ENCODE results near the gene IGIP.

DNA sequence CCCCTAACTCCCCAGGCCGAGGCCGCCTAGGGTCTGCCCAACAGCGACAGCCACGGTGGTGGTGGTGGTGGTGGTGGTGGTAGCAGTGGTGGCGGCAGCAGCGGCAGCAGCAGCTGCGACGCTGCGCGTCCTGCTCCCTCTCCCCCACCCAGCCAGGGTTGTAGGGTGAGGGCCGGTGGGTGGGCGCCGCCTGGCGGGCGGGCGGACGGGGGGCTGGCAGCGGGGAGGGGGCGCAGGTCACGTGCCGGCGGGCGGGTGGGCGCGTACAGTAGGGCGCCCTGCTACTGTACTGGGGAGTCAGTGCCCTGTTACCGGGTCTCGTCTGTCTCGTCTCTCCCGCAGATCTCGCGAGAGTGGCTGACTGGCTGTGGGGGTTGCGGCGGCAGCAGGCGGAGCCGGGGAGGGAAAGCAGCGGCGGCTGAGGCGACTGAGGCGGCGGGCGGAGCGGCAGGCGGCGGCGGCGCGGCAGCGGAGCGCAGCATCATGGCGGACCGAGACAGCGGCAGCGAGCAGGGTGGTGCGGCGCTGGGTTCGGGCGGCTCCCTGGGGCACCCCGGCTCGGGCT lies 12.0 kb upstream of the IGIP start, which contains the start of gene PURA:
- TF ChIP-seq, protein P1, sequence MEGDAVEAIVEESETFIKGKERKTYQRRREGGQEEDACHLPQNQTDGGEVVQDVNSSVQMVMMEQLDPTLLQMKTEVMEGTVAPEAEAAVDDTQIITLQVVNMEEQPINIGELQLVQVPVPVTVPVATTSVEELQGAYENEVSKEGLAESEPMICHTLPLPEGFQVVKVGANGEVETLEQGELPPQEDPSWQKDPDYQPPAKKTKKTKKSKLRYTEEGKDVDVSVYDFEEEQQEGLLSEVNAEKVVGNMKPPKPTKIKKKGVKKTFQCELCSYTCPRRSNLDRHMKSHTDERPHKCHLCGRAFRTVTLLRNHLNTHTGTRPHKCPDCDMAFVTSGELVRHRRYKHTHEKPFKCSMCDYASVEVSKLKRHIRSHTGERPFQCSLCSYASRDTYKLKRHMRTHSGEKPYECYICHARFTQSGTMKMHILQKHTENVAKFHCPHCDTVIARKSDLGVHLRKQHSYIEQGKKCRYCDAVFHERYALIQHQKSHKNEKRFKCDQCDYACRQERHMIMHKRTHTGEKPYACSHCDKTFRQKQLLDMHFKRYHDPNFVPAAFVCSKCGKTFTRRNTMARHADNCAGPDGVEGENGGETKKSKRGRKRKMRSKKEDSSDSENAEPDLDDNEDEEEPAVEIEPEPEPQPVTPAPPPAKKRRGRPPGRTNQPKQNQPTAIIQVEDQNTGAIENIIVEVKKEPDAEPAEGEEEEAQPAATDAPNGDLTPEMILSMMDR (IDR thresholded peaks at IDR 0.05), result peak in 1 of 6 experiments; percentile 29
- TF ChIP-seq POLR2A (IDR thresholded peaks at IDR 0.05), result peak in 2 of 4 donors; percentile 72 to 89

All from esophagus squamous epithelium (tissue), 4 donors.